Stimulated activated CD4-positive, alpha-beta T cell treated with anti-CD3 and anti-CD28 coated beads, Interleukin-1b, Interleukin-23, amount 100 ng/mL, for 1 hour (primary cell): ENCODE data around the gene G2E3.
"Not testable (repeated sequence)": the region's sequence is repeated elsewhere in the genome, so short reads cannot be mapped to it uniquely, and the experiment has no call there.

Experiments used
- DNase-seq, 2 donors: peaks; one replicate each; pipeline ENCODE4 v3.0.0-alpha.2; 2020; ENCODE audit warnings: low read depth in 2 of 2

Gene G2E3

GRCh38 chr14:30600922-30601918 is 42.3 kb downstream of the G2E3 start:
- no peak for DNase-seq

DNA sequence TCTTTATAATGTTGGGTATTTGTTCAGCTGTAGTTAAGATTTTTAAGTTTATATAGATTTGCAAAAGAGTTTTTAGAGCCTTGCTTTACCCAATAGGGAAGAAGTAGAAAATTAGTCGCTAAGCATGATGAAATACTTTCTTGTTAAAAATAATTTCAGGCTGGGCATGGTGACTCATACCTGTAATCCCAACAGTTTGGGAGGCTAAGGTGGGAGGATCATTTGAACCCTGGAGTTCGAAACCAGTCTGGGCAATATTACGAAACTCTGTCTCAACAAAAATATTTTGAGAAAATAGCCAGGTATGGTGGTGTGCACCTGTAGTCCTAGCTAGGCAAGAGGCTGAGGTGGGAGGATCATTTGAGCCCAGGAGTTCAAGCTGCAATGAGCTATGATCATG is 44.4 kb downstream of the G2E3 start:
- DNase-seq: no peak

DNA sequence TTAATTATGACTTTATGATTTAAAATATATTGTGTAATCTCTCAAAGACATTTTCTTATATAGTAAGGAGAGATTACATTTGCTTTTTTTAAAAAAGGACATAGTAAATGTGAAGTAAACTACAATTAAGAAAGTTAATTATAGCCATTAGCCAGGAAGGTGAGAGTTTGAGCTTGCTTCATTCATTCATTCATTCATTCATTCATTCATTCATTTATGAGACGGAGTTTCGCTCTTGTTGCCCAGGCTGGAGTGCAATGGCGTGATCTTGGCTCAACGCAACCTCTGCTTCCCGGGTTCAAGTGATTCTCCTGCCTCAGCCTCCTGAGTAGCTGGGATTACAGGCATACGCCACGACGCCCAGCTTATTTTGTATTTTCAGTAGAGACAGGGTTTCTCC is 45.7 kb downstream of the G2E3 start:
- not testable (repeated sequence) for DNase-seq

DNA sequence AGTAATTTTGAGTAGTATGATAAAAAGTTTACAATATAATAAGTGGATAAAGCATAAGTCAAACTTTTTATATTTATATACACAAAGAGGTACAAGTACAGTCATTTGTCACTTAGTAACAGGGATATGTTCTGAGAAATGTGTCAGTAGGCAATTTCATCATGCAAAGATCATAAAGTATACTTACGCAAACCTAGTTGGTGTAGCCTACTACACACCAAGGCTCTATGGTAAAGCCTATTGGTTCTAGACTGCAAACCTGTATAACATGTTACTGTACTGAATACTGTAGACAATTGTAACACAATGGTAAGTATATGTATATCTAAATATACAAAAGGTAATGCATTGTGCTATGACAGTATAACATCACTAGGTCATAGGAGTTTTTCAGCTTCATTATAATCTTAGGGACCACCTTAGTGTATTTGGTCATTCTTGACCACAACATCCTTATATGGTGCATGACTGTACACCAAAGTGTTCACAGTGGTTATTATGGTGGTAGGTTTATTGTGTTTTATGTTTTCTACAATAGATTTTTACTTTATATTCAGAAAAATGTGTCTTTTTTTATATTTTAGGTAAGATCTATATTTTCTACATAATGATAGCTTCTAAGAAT is 48.3 kb downstream of the G2E3 start:
- no peak for DNase-seq

DNA sequence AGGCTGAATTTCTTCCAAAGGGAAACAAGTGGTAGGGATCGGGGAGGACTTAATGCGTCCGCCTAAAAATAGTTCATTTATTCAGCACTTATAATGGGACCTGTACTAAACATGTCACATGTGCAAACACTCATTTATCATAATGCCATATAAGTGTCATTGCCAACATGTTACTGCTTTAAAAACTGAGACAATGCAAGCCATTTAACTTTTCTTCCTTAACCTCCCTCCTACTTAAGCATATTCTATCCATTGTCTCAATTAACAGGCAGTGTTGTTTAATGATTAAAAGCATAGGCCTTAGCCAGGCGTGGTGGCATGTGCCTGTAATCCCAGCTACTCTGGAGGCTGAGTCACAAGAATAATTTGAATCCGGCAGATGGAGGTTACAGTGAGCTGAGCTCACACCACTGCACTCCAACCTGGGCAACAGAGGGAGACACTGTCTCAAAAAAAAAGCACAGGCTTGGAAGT is 49.6 kb downstream of the G2E3 start:
- DNase-seq: no peak

GRCh38 chr14:30610787-30611343 is 51.9 kb downstream of the G2E3 start:
- no peak for DNase-seq

GRCh38 chr14:30614155-30614554 is 55.2 kb downstream of the G2E3 start:
- DNase-seq: no peak

GRCh38 chr14:30620178-30620577 is 61.2 kb downstream of the G2E3 start:
- DNase-seq: no peak

DNA sequence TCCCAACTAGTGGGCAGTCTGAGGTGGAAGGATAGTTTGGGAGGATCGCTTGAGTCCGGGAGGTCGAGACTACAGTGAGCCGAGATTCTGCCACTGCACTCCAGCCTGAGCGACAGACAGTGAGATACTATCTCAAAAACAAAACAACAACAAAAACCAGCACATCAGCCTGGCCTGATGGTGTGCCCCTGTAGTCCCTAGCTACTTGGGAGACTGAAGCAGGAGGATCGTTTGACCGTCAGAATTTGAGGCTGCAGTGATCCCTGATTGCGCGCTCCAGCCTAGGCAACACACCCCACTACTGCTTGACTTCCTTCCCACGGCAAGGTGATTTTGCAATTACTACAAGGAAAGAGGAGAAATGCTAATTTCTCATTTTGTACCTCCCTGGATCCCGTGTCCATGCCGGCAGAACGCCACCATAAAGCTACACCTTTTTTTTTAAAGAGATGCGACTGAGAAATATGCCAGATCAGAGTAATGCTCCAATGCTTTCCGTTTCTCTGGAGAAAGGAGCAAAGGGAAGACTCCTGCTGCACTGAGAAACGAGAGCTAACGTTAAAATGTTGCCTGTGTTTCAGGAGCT is 62.5 kb downstream of the G2E3 start:
- DNase-seq: no peak

GRCh38 chr14:30621940-30622830 is 63.2 kb downstream of the G2E3 start, which contains the start of gene SCFD1:
Gene SCFD1 (plus strand): TSS chr14:30622319. CDS start chr14:30622339, 20 bp downstream.
- peak; percentile 73 to 86 for DNase-seq

DNA sequence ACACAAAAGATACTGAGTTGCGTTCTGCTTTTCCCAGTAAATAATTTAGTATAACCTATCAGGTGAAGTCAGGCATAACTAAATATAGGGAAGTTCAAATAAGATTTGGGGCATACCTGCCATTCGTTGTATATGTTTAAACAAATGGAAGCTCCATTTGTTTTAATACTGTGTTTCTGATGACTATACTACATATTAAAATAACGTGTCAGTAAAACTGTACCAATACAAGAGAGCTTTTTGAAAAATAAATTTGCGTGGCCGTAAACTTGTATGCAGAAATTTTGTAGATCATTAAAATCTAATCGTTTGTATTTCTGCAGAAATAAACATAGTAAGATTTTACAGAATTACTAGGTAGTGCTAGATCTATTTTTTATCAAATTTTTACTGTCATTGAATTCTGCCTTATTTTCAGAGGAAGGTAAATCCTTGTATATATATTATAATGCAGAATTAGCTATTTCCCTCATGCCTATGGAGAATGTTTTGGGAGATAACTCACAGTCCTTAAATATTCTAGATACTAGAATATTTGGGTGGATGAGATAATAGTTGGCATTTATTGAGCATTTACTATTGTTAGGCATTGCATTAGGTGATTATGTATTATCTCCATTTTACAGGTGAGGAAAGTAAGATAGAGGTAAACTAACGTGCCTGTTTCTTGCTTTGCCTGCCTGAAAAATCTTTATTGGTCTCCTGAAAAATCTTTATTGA is 64.6 kb downstream of the G2E3 start:
- no peak for DNase-seq

- no peak for DNase-seq
Observed at GRCh38 chr14:30624132-30624423, 65.1 kb downstream of the G2E3 start.

- no peak for DNase-seq
Observed at GRCh38 chr14:30625533-30625932, 66.6 kb downstream of the G2E3 start.

DNA sequence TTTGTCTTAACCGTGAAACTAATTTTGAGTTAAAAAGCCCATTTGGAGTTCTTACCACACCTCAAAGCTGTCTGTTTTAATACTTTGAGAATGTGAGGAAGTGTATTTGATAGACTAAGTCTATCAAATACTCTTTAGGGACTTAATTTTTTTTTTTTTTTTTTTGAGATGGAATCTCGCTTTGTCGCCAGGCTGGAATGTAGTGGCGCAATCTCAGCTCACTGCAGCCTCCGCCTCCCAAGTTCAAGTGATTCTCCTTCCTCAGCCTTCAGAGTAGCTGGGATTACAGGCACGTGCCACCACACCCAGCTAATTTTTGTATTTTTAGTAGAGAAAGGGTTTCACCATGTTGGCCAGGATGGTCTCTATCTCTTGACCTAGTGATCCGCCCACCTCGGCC is 70.5 kb downstream of the G2E3 start:
- not testable (repeated sequence) for DNase-seq

GRCh38 chr14:30630248-30630647 is 71.3 kb downstream of the G2E3 start:
- DNase-seq: no peak

- no peak for DNase-seq
Observed at GRCh38 chr14:30632730-30633129, 73.8 kb downstream of the G2E3 start.

DNA sequence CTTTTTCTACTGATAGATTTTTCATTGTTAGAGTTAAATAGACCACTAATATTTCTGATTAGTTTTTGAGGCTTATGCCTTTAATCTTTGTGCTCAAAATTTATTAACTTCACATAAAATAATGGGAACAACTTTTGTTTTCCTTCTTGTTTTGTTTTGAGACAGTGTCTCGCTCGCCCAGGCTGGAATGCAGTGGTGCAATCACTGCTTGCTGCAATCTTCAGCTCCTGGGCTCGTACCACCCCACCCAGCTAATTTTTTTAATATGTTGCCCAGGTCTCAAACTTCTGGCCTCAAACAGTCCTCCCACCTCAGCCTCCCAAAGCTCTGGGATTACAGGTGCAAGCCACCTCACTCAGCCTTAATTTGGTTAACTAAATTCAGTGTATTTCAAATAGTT is 80.0 kb downstream of the G2E3 start:
- DNase-seq: no peak

DNA sequence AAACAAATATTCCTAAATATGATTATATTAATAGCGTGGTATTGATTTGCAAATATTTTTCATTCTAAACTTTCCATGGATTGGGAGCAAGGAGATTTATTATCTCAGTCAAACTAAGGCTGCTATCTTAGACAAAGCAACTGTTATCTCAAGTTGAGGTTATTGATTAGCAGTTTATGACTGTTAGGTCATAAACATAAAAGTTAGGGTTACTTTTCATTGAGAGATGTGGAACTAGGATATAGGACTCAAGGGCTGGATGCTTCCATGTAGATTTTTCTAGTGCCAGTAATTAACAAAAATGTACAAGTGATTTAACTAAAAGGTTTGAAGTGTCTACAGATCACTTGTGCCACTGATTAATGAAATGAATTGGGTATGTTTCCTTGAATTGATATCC is 82.2 kb downstream of the G2E3 start:
- DNase-seq: no peak

- DNase-seq: not testable (repeated sequence)
Observed at GRCh38 chr14:30644462-30644861, 85.5 kb downstream of the G2E3 start.

DNA sequence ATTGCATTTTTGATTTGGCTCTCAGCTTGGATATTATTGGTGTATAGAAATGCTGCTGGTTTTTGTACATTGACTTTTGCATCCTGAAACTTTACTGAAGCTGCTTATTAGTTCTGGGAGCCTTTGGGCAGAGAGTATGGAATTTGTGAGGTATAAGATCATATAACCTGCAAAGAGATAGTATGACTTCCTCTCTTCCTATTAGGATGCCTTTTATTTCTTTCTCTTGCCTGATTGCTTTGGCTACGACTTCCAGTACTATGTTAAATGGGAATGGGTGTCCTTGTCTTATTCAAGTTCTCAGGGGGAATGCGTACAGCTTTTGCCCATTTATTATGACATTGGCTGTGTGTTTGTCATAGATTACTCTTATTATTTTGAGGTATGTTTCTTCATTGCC is 86.6 kb downstream of the G2E3 start:
- DNase-seq: no peak

GRCh38 chr14:30648471-30648870 is 89.5 kb downstream of the G2E3 start:
- no peak for DNase-seq
